Tongue (tissue), 2 donors: ENCODE measurements around the gene MBD3L5. TPM values are rescaled to one million over a fixed set of nuclear protein-coding genes. Genes with fewer than 3 reads are reported as not detected.
"Not testable (repeated sequence)": the region's sequence is repeated elsewhere in the genome, so short reads cannot be mapped to it uniquely, and the experiment has no call there.

Experiments
- DNase-seq: peaks from one replicate; pipeline ENCODE4 v3.0.0-alpha.2; 2015
- total RNA-seq: library from RNA; depleted of rRNA; stranded (reverse); fragments of >200 nt; gene quantifications from one replicate; pipeline ENCODE4 v1.2.3, GENCODE V29; 2014

The MBD3L5 gene
- not detected for total RNA-seq

- DNase-seq: not testable (repeated sequence)
Measured at GRCh38 chr19:7030278-7030677, at the start of gene MBD3L5. Gene MBD3L5 (plus strand): TSS chr19:7030578. CDS start chr19:7030612, 34 bp downstream.

DNA sequence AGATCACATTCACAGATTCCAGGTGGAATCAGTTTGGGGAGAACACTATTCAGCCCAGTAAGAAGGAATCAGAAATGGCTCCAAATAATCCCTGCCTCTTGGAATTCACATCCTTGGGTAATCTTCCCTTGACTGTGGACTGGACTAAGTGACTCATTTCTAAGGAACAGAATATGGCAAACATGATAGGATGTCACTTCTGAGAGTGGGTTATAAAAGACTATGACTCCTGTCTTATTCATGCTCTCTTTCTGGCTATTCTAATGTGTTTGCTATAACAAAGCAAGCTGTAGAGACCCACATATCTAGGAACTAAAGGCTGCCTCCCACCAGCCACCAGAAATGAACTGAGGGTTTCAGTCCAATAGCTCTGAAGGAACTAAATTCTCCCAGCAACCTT is 46.9 kb upstream of the MBD3L5 start:
- no peak for DNase-seq

DNA sequence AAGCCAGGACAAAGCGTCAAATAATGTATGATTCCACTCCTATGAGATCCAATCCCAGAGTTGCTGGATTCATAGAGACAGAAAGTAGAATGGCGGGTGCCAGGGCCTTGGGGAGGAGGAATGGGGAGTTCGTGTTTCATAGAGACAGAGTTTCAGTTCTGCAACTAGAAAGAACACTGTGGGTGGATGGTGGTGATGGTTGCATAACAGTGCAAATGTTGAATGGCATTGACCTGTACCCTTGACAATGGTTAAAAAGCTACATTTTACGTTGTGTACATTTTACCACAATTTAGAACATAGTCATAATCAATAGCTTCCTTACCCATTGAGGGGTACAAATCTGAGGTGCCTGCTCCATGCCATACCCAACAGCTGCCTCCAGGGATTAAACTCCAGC is 42.5 kb upstream of the MBD3L5 start:
- DNase-seq: no peak

GRCh38 chr19:6988257-6988656 is 42.1 kb upstream of the MBD3L5 start:
- DNase-seq: no peak

- no peak for DNase-seq
Measured at GRCh38 chr19:6995054-6995453, 35.3 kb upstream of the MBD3L5 start.

DNA sequence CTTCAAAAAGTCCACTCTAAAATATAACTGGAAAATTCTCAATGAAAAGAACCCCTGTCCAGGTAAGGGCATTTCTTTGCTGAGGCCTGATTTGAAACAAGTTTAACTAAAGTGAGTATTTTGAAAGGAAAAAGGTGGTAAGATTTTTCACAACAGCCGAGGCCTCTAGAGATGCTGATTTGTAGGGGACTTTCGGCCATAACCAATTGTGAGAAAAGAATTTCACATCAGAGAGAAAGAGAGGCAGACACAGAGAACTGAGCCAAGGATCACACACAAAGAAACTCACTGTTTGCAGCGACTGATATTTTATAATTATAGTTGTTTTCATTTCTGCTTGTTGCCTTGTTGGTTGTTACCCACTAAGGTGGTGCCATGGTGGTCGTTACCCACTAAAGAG is 33.6 kb upstream of the MBD3L5 start:
- no peak for DNase-seq

DNA sequence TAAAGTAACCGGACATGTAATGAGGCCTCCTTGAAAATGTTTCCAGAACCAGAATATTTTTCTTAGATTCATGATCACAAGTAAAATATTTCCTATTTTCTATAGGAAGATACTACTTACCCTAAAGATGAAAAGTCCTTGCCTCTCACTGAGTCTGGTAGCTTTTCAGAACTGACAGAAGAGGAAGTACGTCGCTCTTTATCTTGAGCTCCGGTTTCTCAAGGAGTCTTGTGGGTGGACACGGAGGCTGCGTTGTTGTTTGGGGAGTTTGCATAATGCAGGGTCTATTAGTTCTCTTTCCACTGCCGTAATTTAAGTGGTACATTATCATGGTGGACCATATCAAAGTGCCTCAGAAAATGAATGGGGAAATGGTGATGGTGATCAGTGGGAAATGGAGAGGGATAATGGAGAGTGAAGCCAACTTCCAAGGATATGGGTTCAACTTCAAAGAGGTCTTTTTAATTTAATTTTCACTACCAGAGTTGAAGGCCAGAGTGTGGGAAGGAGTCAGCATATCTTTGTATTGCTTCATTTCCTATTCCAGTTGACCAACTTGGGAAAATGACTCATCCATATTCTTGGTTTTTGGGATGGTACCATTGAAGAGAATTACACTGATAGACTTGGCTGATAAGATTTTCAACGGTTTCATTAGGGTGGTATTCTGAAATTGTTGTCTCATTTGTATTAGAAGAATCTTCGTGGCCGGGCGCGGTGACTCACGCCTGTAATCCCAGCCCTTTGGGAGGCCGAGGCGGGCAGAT is 32.5 kb upstream of the MBD3L5 start:
- DNase-seq: no peak

DNA sequence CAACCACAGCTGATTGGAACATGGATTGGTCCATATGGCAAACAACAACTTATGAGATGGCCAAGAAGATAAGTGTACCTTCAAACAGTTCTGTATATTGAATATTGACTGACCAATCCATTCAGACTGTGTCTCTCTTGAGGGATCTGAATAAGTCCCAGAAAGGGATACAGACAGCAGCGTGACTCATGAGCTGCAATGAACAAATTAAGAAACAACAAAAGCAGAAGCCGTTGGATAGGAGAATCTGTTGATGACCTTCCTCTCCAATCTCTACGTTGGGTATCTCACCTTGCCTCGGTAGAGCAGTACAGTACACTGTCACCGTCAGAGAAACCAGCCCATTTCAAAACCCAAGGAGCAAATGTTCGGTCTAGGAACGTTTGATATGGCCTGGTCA is 30.4 kb upstream of the MBD3L5 start:
- no peak for DNase-seq

GRCh38 chr19:7000333-7000732 is 30.0 kb upstream of the MBD3L5 start:
- DNase-seq: no peak

GRCh38 chr19:7000816-7001215 is 29.6 kb upstream of the MBD3L5 start:
- no peak for DNase-seq

DNA sequence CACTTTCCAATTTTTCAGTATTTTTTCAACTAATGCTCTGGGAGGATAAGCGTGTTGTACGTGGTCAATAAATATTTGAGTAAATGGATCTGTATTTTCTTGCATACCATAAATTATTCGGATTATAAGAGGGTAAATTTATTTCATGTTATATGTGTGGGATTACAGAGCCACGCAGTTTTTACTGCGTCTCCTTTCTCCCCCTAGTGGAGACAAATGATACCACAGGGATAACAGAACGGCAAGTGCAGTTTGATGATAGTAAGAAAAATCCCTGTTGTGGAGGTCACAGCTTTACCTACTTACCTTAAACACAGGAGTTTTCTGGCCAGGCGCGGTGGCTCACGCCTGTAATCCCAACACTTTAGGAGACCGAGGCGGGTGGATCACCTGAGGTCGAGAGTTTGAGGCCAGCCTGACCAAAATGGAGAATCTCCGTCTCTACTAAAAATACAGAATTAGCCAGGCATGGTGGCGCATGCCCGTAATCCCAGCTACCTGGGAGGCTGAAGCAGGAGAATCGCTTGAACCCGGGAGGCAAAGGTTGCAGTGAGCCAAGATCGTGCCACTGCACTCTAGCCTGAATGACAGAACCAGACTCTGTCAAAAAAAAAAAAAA is 26.0 kb upstream of the MBD3L5 start:
- no peak for DNase-seq

- DNase-seq: no peak
Measured at GRCh38 chr19:7006135-7006704, 24.2 kb upstream of the MBD3L5 start.

GRCh38 chr19:7007859-7008258 is 22.5 kb upstream of the MBD3L5 start:
- no peak for DNase-seq

DNA sequence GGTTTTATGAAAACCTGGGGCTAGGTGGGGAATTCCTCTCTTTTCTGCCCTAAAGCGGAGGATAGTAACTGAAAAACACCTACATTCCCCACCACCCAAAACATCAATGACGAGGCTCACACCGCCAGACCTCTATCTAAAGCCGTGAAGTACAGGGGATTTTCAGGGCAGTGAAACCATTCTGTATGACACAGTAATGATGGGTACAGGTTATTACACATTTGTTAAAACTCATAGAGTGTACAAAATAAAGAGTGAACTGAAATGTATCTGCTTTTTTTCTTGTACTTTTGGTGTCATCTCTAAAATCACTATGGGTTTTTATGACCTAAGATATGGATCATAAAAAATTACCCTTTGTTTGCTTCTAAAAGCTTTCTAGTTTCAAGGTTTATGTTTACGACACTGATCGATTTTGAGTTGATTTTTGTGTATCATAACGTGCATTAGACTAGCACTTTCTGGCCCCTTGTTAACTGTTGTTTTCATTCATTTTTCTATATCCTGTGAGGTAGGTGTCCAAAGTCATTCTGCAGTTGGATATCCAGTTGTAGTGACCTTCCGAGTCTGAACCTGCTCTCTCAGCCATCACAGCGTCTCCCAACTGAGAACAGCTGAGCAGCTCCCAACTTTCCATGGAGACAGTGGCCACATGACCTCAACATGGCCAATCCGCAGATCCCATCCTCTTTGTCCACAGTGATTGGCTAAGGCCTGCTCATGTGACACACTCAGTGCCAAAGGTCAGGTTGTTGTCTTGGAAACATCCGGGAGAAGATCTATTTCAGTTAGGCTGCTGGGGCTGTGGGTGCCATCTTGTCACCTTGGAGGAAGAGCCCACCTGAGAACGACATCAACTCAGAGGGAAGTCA is 19.4 kb upstream of the MBD3L5 start:
- no peak for DNase-seq

DNA sequence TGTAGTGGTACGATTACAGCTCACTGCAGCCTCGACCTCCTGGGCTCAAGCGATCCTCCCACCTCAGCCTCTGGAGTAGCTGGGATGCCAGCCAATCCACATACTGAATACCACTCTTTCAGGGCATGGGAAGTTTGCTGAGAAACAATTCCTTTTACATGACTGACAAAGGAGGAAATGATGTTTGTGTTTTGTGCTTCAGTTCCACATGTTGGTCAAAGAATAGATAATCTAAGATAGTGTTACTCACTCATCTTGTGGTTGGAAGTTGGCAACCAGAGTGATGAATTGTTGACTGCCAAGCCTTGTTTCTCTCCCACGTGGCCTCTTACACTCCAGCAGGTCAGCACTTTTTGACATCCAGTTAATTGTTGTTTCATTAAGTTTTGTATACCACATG is 16.7 kb upstream of the MBD3L5 start:
- DNase-seq: no peak

- DNase-seq: no peak
Measured at GRCh38 chr19:7018828-7019227, 11.6 kb upstream of the MBD3L5 start.

DNA sequence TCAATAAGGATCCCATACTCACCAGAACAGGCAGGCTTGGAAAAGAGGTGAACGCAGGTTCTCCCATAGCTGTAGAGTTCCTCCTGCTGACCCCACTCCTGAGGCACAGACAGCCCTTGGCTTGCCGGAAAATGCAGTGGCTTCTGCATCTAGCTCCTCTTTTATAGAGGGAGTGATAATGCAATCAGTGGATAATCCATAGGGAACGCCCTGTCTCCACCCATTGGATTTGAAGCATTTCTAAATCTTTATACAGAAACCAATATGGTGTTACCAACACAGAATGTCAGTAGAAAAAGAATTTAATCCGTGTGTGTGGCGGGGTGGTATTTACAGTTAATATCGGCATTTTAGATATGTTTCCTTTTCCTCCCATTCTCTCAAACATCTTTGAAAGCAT is 9.0 kb upstream of the MBD3L5 start, which contains the start of gene MBD3L2B:
Gene MBD3L2B (minus strand): TSS at position 101 of the 400 bp plus-strand sequence. CDS start 34 bp downstream, at position 67.
- DNase-seq: not testable (repeated sequence)

DNA sequence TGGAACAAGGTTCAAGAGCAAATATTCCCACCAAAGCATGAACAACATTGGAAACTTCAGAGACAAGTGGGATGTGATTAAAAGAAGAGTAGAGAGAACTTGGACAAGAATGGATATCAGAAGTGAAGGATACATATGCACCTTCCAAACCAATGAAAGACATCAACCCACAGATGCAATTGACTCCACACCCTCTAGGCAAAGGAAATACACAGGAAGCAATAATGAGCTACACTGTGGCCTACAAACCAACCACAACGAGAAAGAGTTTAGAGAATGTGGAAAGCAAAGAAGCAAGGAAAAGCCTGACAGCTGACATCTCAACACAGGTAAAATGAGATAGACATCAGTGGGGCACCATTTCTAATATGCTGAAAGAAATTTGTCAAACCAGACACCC is 1.6 kb upstream of the MBD3L5 start:
- not testable (repeated sequence) for DNase-seq

- not testable (repeated sequence) for DNase-seq
Measured at GRCh38 chr19:7040079-7040478, 9.7 kb downstream of the MBD3L5 start, which contains the start of gene MBD3L4. Gene MBD3L4 (minus strand): TSS chr19:7040179. CDS start chr19:7040144, 35 bp downstream.

DNA sequence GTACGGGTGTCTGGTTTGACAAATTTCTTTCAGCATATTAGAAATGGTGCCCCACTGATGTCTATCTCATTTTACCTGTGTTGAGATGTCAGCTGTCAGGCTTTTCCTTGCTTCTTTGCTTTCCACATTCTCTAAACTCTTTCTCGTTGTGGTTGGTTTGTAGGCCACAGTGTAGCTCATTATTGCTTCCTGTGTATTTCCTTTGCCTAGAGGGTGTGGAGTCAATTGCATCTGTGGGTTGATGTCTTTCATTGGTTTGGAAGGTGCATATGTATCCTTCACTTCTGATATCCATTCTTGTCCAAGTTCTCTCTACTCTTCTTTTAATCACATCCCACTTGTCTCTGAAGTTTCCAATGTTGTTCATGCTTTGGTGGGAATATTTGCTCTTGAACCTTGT is 11.2 kb downstream of the MBD3L5 start:
- not testable (repeated sequence) for DNase-seq

- DNase-seq: not testable (repeated sequence)
Measured at GRCh38 chr19:7049021-7049420, 18.6 kb downstream of the MBD3L5 start, which contains the start of gene MBD3L2. Gene MBD3L2 (plus strand): TSS chr19:7049321. CDS start chr19:7049374, 53 bp downstream.

- DNase-seq: not testable (repeated sequence)
Measured at GRCh38 chr19:7051421-7051820, 21.0 kb downstream of the MBD3L5 start.
